Activated CD4-positive, CD25-positive, alpha-beta regulatory T cell treated with anti-CD3 and anti-CD28 coated beads, Interleukin-2, amount 50 U/mL, for 16 hours (primary cell): ENCODE measurements around the gene PLCXD1.
A peak's percentile ranks its signal among the peaks of the same experiment; 100 is the strongest.
"Not testable (repeated sequence)": the region's sequence is repeated elsewhere in the genome, so short reads cannot be mapped to it uniquely, and the experiment has no call there.

ENCODE experiments used
- DNase-seq: peaks from one replicate; pipeline ENCODE4 v3.0.0-alpha.2; 2020; ENCODE audit warnings: low read depth, low spot score

Gene PLCXD1

GRCh38 chrX:264006-264405, 17.2 kb upstream of the PLCXD1 start:
- DNase-seq = not testable (repeated sequence)

- DNase-seq = no peak
Measured at GRCh38 chrX:264634-265455, 16.3 kb upstream of the PLCXD1 start.

GRCh38 chrX:265502-265901, 15.7 kb upstream of the PLCXD1 start:
- DNase-seq = no peak

- DNase-seq = no peak
Measured at GRCh38 chrX:267771-268261, 13.4 kb upstream of the PLCXD1 start.

GRCh38 chrX:270848-271367, 10.3 kb upstream of the PLCXD1 start:
- no peak for DNase-seq

- no peak for DNase-seq
Measured at GRCh38 chrX:274904-275475, 6.2 kb upstream of the PLCXD1 start.

- no peak for DNase-seq
Measured at GRCh38 chrX:275476-275966, 5.7 kb upstream of the PLCXD1 start.

- no peak for DNase-seq
Measured at GRCh38 chrX:275967-276580, 5.1 kb upstream of the PLCXD1 start.

GRCh38 chrX:276581-277201, 4.5 kb upstream of the PLCXD1 start:
- DNase-seq = no peak

GRCh38 chrX:279757-280604, 1.2 kb upstream of the PLCXD1 start:
- DNase-seq = not testable (repeated sequence)

- not testable (repeated sequence) for DNase-seq
Measured at GRCh38 chrX:280722-281121, 459 bp upstream of the PLCXD1 start.

- DNase-seq = not testable (repeated sequence)
Measured at GRCh38 chrX:282000-282681, 960 bp downstream of the PLCXD1 start.

- DNase-seq = peak; percentile 82
Measured at GRCh38 chrX:283115-283845, 2.1 kb downstream of the PLCXD1 start.

GRCh38 chrX:285076-285677, 4.0 kb downstream of the PLCXD1 start:
- no peak for DNase-seq

GRCh38 chrX:287670-288069, 6.5 kb downstream of the PLCXD1 start:
- no peak for DNase-seq

GRCh38 chrX:288561-288991, 7.4 kb downstream of the PLCXD1 start:
- no peak for DNase-seq

- no peak for DNase-seq
Measured at GRCh38 chrX:290476-291166, 9.4 kb downstream of the PLCXD1 start.

- no peak for DNase-seq
Measured at GRCh38 chrX:291411-291901, 10.3 kb downstream of the PLCXD1 start.
